HepG2 (cell line): ENCODE data around the gene ARHGEF40. TPM values are rescaled to one million over a fixed set of nuclear protein-coding genes. Genes with fewer than 3 reads are reported as not detected.

ENCODE experiments used
- ATAC-seq: fragments of 200-7000 bp; cut with Tn5 transposase; 3 replicates; pipeline ENCODE4 v1.9.1; 2020; ENCODE audit warnings: mild to moderate bottlenecking, moderate library complexity
- BruUV-seq: library from RNA; stranded (reverse); fragments of 400-500 nt; replicated peaks from 2 replicates; lab custom pipeline; 2021; lab: Mats Ljungman, UMichigan
- CTCF ChIA-PET: fragments of 300-600 bp; formaldehyde crosslinking; extraction: SDS; loops from one replicate; lab custom pipeline; 2021; ENCODE audit warnings: low total read pairs, inconsistent platforms, low intra/inter-chr PET ratio; lab: Yijun Ruan, JAX
- POLR2A ChIA-PET: fragments of 350-600 bp; sonication (Branson Sonifier 250); formaldehyde crosslinking; loops from one replicate; lab custom pipeline; 2020; ENCODE audit warnings: antibody characterized with exemption, inconsistent platforms; lab: Yijun Ruan, JAX
- DNase-seq: peaks from one replicate; pipeline ENCODE4 v3.0.0-alpha.2; 2015; ENCODE audit warnings: low spot score
- FAIRE-seq: peaks from 3 replicates; lab custom pipeline; 2011; peaks lifted over from hg19 to GRCh38; lab: Jason Lieb, UNC
- H2AFZ ChIP-seq: one replicate; pipeline ENCODE4 v1.6.1; 2011; ENCODE audit warnings: low read length, inconsistent platforms
- H3K27ac ChIP-seq: fragments of 300-600 bp; 3 replicates; pipeline ENCODE4 v1.8.0; 2011; ENCODE audit warnings: mixed run types, mild to moderate bottlenecking, mixed read lengths, low read length, inconsistent platforms; ENCODE audit not compliant: insufficient read depth; ENCODE audit errors: extremely low read length
- H3K27me3 ChIP-seq, 2 experiments: fragments of 200-600 bp in 1 of 2; 2 replicates in 1 of 2; 3 replicates in 1 of 2; pipeline versions ENCODE4 v1.6.0 to v1.8.0; 2011; ENCODE audit warnings: low read length in 2 of 2, mild to moderate bottlenecking in 2 of 2, moderate library complexity in 2 of 2, inconsistent platforms in 1 of 2; ENCODE audit not compliant: insufficient read depth in 2 of 2, control insufficient read depth in 1 of 2
- H3K36me3 ChIP-seq, 2 experiments: fragments of 200-600 bp in 1 of 2; replicated peaks in 1 of 2; 2 replicates in 1 of 2; 3 replicates in 1 of 2; pipeline versions ENCODE4 v1.5.1 to v1.8.0; 2011; ENCODE audit warnings: low read length in 2 of 2, inconsistent platforms in 1 of 2; ENCODE audit not compliant: insufficient read depth in 2 of 2, control insufficient read depth in 1 of 2
- H3K4me1 ChIP-seq: 2 replicates; pipeline ENCODE4 v1.5.1; 2012; ENCODE audit warnings: low read length, inconsistent platforms; ENCODE audit not compliant: insufficient read depth
- H3K4me2 ChIP-seq: 2 replicates; pipeline ENCODE4 v1.6.0; 2011; ENCODE audit warnings: low read depth, low read length, inconsistent platforms
- H3K4me3 ChIP-seq, 3 experiments: fragments of 200-600 bp in 1 of 3; sonication (generic), shearing (Covaris generic) in 1 of 3; replicated peaks in 1 of 3; 2 replicates each; pipeline ENCODE4 v1.5.1; 2011 to 2016; ENCODE audit warnings: low read length in 3 of 3, inconsistent platforms in 2 of 3, low read depth in 2 of 3, mild to moderate bottlenecking in 2 of 3, control low read depth in 1 of 3, mixed read lengths in 1 of 3; ENCODE audit not compliant: insufficient read depth in 1 of 3
- H3K79me2 ChIP-seq: one replicate; pipeline ENCODE4 v1.6.1; 2011; ENCODE audit warnings: low read length, inconsistent platforms; ENCODE audit not compliant: insufficient read depth
- H3K9ac ChIP-seq: 2 replicates; pipeline ENCODE4 v1.6.0; 2011; ENCODE audit warnings: mild to moderate bottlenecking, low read depth, low read length, inconsistent platforms; ENCODE audit not compliant: insufficient read depth
- H3K9me3 ChIP-seq: 2 replicates; pipeline ENCODE4 v1.5.1; 2012; ENCODE audit warnings: mild to moderate bottlenecking, low read length
- H4K20me1 ChIP-seq: 2 replicates; pipeline ENCODE4 v1.6.0; 2011; ENCODE audit warnings: inconsistent platforms, mild to moderate bottlenecking, low read length, moderate library complexity; ENCODE audit not compliant: insufficient read depth
- ATF3 ChIP-seq: sonication (generic); formaldehyde crosslinking; IDR thresholded peaks from 2 replicates; pipeline ENCODE4 v1.4.0; 2020; ENCODE audit warnings: missing genetic modification reagents
- ATF4 ChIP-seq, 2 experiments: fragments of 450-650 bp in 1 of 2; sonication (generic) in 1 of 2; formaldehyde crosslinking; IDR thresholded peaks; 2 replicates each; pipeline versions ENCODE4 v1.5.0 to v1.8.0; 2020 to 2022; ENCODE audit warnings: mild to moderate bottlenecking in 1 of 2, missing genetic modification reagents in 1 of 2
- BRCA1 ChIP-seq: sonication (generic); formaldehyde crosslinking; IDR thresholded peaks from 2 replicates; pipeline ENCODE4 v1.4.0; 2020; ENCODE audit warnings: missing genetic modification reagents
- CC2D1A ChIP-seq: sonication (generic); formaldehyde crosslinking; IDR thresholded peaks from 2 replicates; pipeline ENCODE4 v1.8.1; 2023; ENCODE audit warnings: mild to moderate bottlenecking, missing genetic modification reagents
- CREBL2 ChIP-seq: sonication (generic); formaldehyde crosslinking; IDR thresholded peaks from 2 replicates; pipeline ENCODE4 v1.8.1; 2023; ENCODE audit warnings: missing genetic modification reagents, mild to moderate bottlenecking, borderline replicate concordance
- KDM4B ChIP-seq: sonication (generic); formaldehyde crosslinking; IDR thresholded peaks from 2 replicates; pipeline ENCODE4 v1.4.0; 2020; ENCODE audit warnings: missing genetic modification reagents
- REXO4 ChIP-seq: sonication (generic); formaldehyde crosslinking; IDR thresholded peaks from 2 replicates; pipeline ENCODE4 v1.8.0; 2022; ENCODE audit warnings: missing genetic modification reagents, mild to moderate bottlenecking, borderline replicate concordance
- UBTF ChIP-seq: sonication (generic); formaldehyde crosslinking; IDR thresholded peaks from 2 replicates; pipeline ENCODE4 v1.4.0; 2020; ENCODE audit warnings: mild to moderate bottlenecking, missing genetic modification reagents
- XRCC5 ChIP-seq: fragments of 200-400 bp; formaldehyde crosslinking; optimal IDR thresholded peaks from 2 replicates; pipeline ENCODE3; 2017; ENCODE audit warnings: mild to moderate bottlenecking, low read length
- ZNF253 ChIP-seq: sonication (generic); formaldehyde crosslinking; IDR thresholded peaks from 2 replicates; pipeline ENCODE4 v1.8.0; 2022; ENCODE audit warnings: mild to moderate bottlenecking, missing genetic modification reagents, borderline replicate concordance
- ZNF274 ChIP-seq: sonication (generic); formaldehyde crosslinking; IDR thresholded peaks from 2 replicates; pipeline ENCODE4 v1.5.1; 2020; ENCODE audit warnings: mild to moderate bottlenecking, missing genetic modification reagents
- WGBS: methylation state at CpG from one replicate; pipeline ENCODE4 v1.1.6; 2017; ENCODE audit warnings: low lambda C conversion rate; 5-methylcytosine and 5-hydroxymethylcytosine counted together
- in situ Hi-C: cut with HindIII; loops from 2 replicates; pipeline ENCODE4 v1.10.0; 2017; ENCODE audit warnings: low pct_unique_long_range_greater_than_20kb; ENCODE audit not compliant: extremely low pct_ligation_motif_present
- intact Hi-C: fragments of 100-400 bp; cut with micrococcal nuclease; formaldehyde crosslinking; loops from one replicate; pipeline ENCODE4 v1.10.0; 2022; ENCODE audit not compliant: unreplicated experiment
- polyA plus RNA-seq, 8 experiments: library from polyadenylated mRNA; depleted of rRNA in 3 of 8; stranded (reverse) in 7 of 8; unstranded in 1 of 8; fragments of >200 nt; fragmentation: Illumina TruSeq in 4 of 8; extraction: Trizol in 4 of 8; gene quantifications; 2 replicates each; pipeline versions ENCODE4 v1.2.1 to v1.2.3, GENCODE V29; 2011 to 2016; ENCODE audit warnings: low read depth in 4 of 8, missing spikeins in 1 of 8, mixed read lengths in 1 of 8; ENCODE audit not compliant: insufficient read depth in 1 of 8
- total RNA-seq, 5 experiments: library from RNA; depleted of rRNA; stranded (reverse); fragments of >200 nt; fragmentation: Illumina TruSeq; extraction: Trizol; gene quantifications; 2 replicates each; pipeline ENCODE4 v1.2.3, GENCODE V29; 2016; ENCODE audit warnings: low read depth in 1 of 5

The ARHGEF40 gene
- total and polyA plus RNA-seq, 2 of the 13 experiments (the other 11 are each of a cell fraction or from before 2014, with no cell fraction given), result 28.1 to 78.1 TPM

- Histone ChIP-seq H3K9ac (no peak overlapping the region), H3K27me3 (no peaks in the 10 kb centered on the region), H3K27ac (no peak overlapping the region), H2AFZ (no peak overlapping the region), H3K4me3 (no peak overlapping the region), H3K9me3 (no peaks in the 10 kb centered on the region), H3K79me2 (no peaks in the 10 kb centered on the region), H3K4me1 (0 out of 2 replicates have a peak, but pooled peaks cover under 1% of the 10 kb centered on the region), H3K4me2 (no peak overlapping the region), H3K36me3 (no peaks in the 10 kb centered on the region), H4K20me1 (no peaks in the 10 kb centered on the region)
- whole genome bisulfite sequencing, result 1% methylated on average over 1 of the region's 1 CpG
- BruUV-seq, result no TSS peak
- ChIA-PET POLR2A (no interaction called here), CTCF (no interaction called here)
- FAIRE-seq (no peak), ATAC-seq (no peak), DNase-seq (no peak)
- TF ChIP-seq CC2D1A, result no peak
- TF ChIP-seq REXO4, result no peak
- no peak for TF ChIP-seq ATF4 (CRISPR knock-in tag; IDR thresholded peaks at IDR 0.05)
- no peak for TF ChIP-seq ATF3 (CRISPR knock-in tag)
- no peak for TF ChIP-seq ZNF274 (CRISPR knock-in tag)
- no peak for TF ChIP-seq ZNF253 (CRISPR knock-in tag)
- TF ChIP-seq XRCC5, result no peak
- no peak for TF ChIP-seq CREBL2 (CRISPR knock-in tag)
- TF ChIP-seq UBTF (CRISPR knock-in tag), result no peak
- no peak for TF ChIP-seq KDM4B (CRISPR knock-in tag)
- no peak for TF ChIP-seq BRCA1 (CRISPR knock-in tag)
- in situ Hi-C loops, result no loop called here
- intact Hi-C loops, result no loop called here
Measured at GRCh38 chr14:21133901-21134300, 63.8 kb downstream of the ARHGEF40 start.
